ENCODE data around the gene SMG6. TPM values are rescaled to one million over a fixed set of nuclear protein-coding genes. Genes with fewer than 3 reads are reported as not detected.

SMG6 gene
- total RNA-seq, 2 experiments from 2014 or later, result 39.3 to 39.7 TPM

DNA sequence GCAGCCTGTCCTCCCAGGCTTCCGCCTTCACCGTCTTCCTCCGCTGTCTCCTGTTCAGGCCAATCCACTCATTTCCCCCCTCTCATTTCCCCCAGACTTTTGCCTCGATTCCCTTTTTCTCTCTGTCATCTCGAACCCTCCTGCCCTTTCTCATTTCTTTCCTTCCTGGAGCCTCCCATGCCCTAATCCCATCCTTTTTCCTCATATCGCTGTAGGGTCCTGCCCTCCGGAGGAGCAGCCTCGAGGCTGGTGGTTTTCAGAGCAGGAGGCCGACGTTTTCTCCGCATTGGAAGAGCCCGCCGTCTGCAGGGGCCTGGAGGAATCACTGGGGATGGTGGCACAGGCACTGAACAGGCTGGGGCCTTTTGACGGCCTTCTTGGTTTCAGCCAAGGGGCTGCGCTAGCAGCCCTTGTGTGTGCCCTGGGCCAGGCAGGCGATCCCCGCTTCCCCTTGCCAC lies 261.2 kb downstream of the SMG6 start:
- TF ChIP-seq CTCF (IDR thresholded peaks at IDR 0.05), result no peak
- ChIA-PET POLR2A (interaction anchor here (1.3 kb wide), 1 partner anchor 17 kb away, joined by 7 read pairs; the partner anchor contains the start of gene RTN4RL1), CTCF (interaction anchor here (1.2 to 2.1 kb wide), 2 partner anchors 12 to 19 kb away, joined by 4 to 6 read pairs; partner anchors contain the start of gene HIC1)
- Histone ChIP-seq H3K4me1 (ENCODE audit: insufficient read depth, low read length) (peaks cover 29% of the 10 kb centered on the region), H3K36me3 (ENCODE audit: insufficient read depth, low read length) (peaks cover 37% of the 10 kb centered on the region), H3K27ac (ENCODE audit: low read depth in 1 of 2, low read length in 2 of 2) (peak overlapping the region; percentile 83 to 88), H3K27me3 (ENCODE audit: control insufficient read depth in 1 of 2, insufficient read depth in 2 of 2, low read length in 2 of 2) (no peaks in the 10 kb centered on the region), H3K9me3 (ENCODE audit: control insufficient read depth in 1 of 2, insufficient read depth in 1 of 2, low read length in 2 of 2) (no peaks in the 10 kb centered on the region), H3K4me3 (ENCODE audit: low read length) (peak overlapping the region; percentile 73)
- Mint-ChIP-seq H3K36me3 (ENCODE audit: low read depth) (peaks cover 40% of the 10 kb centered on the region), H3K4me1 (ENCODE audit: low read depth) (peaks cover 18% of the 10 kb centered on the region), H3K27ac (peak overlapping the region; percentile 86), H3K4me3 (peak overlapping the region; percentile 92), H3K27me3 (no peaks in the 10 kb centered on the region), H3K9me3 (no peaks in the 10 kb centered on the region)
- ATAC-seq (ENCODE audit: poor library complexity) (no peak), DNase-seq (peak in 2 of 14 experiments; percentile 41 to 51)
- intact Hi-C loops (cut with DNase I, micrococcal nuclease), result loop anchor here (1.0 to 10.0 kb wide), 8 partner anchors 135 to 478 kb away; partner anchors contain the start of genes MNT (in 1 of the 2), PITPNA (in 1 of the 2), PRPF8 (in 1 of the 2) and SMYD4 (in 1 of the 2)

DNA sequence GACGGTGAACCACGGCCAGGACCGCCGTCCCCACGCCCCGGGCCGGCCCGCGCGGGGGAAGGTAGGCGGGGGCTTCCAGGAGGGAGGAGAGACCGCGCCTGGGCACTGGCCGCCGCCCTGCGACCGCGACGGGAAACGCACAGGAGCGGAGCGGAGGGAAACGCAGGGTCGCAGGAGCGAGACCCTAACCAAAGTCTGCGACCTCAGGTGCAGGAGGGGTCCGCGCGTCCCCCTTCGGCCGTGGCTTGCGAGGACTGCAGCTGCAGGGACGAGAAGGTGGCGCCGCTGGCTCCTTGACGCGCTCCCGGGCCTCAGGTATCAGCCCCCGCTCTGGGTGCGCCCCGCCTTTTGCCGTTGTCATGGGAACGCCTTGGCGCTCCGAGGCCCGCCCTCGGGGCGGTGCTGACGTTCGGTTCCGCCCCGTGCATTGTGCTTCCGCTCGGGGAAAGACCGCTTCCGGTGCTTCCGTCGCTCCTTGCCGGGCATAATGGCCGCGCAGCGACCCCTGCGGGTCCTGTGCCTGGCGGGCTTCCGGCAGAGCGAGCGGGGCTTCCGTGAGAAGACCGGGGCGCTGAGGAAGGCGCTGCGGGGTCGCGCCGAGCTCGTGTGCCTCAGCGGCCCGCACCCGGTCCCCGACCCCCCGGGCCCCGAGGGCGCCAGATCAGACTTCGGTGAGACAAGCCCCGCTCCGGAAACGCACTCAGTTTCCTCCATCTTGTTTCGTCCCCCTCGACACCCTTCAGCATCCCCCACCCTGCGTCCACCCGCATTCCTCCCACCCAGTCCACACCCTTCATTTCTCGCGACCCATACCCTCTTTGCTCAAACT lies 261.8 kb downstream of the SMG6 start, which contains the start of gene OVCA2:
OVCA2 (plus strand) TSS at position 462 of the 829 bp plus-strand sequence; CDS start at position 488, 26 bp downstream.
- Histone ChIP-seq H3K9me3 (ENCODE audit: control insufficient read depth in 1 of 2, insufficient read depth in 1 of 2, low read length in 2 of 2) (no peaks in the 10 kb centered on the region), H3K27ac (ENCODE audit: low read depth in 1 of 2, low read length in 2 of 2) (peak within 1 kb of the TSS; percentile 83 to 88), H3K27me3 (ENCODE audit: control insufficient read depth in 1 of 2, insufficient read depth in 2 of 2, low read length in 2 of 2) (no peaks in the 10 kb centered on the region), H3K4me3 (ENCODE audit: low read length) (peak within 1 kb of the TSS; percentile 73), H3K36me3 (ENCODE audit: insufficient read depth, low read length) (peaks cover 43% of the 10 kb centered on the region), H3K4me1 (ENCODE audit: insufficient read depth, low read length) (peaks cover 29% of the 10 kb centered on the region)
- peaks cover 46% of the 10 kb centered on the region for H3K36me3 Mint-ChIP-seq (ENCODE audit: low read depth)
- POLR2A ChIA-PET, result interaction anchor here (0.6 to 1.3 kb wide), 8 partner anchors 13 to 479 kb away, joined by 3 to 7 read pairs (median 4); partner anchors contain the start of genes HIC1, PITPNA, RTN4RL1 and TSR1
- CTCF ChIA-PET, result interaction anchor here (0.9 to 2.1 kb wide), 5 partner anchors 10 to 326 kb away, joined by 3 to 6 read pairs (median 4); partner anchors contain the start of gene HIC1
- ATAC-seq (ENCODE audit: poor library complexity) (peak; percentile 92), DNase-seq (peak; percentile 96 to 99 (median 97))
- H3K4me3 Mint-ChIP-seq, result peak within 1 kb of the TSS; percentile 92
- no peaks in the 10 kb centered on the region for H3K27me3 Mint-ChIP-seq
- H3K9me3 Mint-ChIP-seq, result no peaks in the 10 kb centered on the region
- intact Hi-C loops (cut with DNase I, micrococcal nuclease), result loop anchor here (1.0 to 10.0 kb wide), 11 partner anchors 11 to 477 kb away; partner anchors contain the start of genes DPH1 (in 2 of the 2), MNT (in 1 of the 2), PITPNA (in 1 of the 2) and PRPF8 (in 1 of the 2)
- peak; percentile 54 for TF ChIP-seq CTCF (IDR thresholded peaks at IDR 0.05)
- H3K4me1 Mint-ChIP-seq (ENCODE audit: low read depth), result peaks cover 18% of the 10 kb centered on the region
- peak within 1 kb of the TSS; percentile 86 for H3K27ac Mint-ChIP-seq

DNA sequence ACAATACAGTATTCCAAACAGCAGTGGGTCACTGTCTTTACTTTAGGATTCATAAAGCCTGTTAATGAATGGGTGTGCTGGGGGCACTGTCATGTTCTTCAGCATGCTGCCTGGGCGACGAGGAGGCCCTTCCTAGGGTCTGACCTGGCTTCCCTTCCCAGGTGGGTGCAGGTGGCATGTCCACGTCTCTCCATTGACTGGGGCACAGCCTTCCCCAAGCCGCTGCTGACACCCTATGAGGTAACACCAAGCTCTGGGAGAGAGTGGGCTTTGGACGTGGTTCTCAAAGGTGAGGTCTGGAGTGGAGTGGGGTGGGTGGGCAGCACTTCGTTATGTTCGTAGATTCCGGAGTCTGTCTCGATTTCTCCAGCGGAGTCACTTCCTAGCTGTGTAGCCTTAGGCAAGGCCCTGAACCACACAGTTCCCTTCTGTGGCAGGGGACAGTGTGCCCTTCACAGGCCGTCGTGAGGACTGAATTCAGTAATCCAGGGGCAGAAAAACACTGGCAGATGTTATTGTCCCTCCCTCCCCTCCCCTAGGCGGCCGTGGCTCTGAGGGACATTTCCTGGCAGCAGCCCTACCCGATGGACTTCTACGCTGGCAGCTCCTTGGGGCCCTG lies 262.5 kb downstream of the SMG6 start:
- Histone ChIP-seq H3K4me1 (ENCODE audit: insufficient read depth, low read length) (peaks cover 29% of the 10 kb centered on the region), H3K4me3 (ENCODE audit: low read length) (peak overlapping the region; percentile 73), H3K36me3 (ENCODE audit: insufficient read depth, low read length) (peaks cover 50% of the 10 kb centered on the region), H3K27me3 (ENCODE audit: control insufficient read depth in 1 of 2, insufficient read depth in 2 of 2, low read length in 2 of 2) (no peaks in the 10 kb centered on the region), H3K9me3 (ENCODE audit: control insufficient read depth in 1 of 2, insufficient read depth in 1 of 2, low read length in 2 of 2) (no peaks in the 10 kb centered on the region), H3K27ac (ENCODE audit: low read depth in 1 of 2, low read length in 2 of 2) (peak overlapping the region; percentile 83 to 88)
- ATAC-seq (ENCODE audit: poor library complexity) (no peak), DNase-seq (no peak)
- POLR2A ChIA-PET, result interaction anchor here (0.6 to 1.3 kb wide), 8 partner anchors 11 to 414 kb away, joined by 3 to 7 read pairs (median 4); partner anchors contain the start of genes DPH1, HIC1, RTN4RL1 and TSR1
- H3K4me1 Mint-ChIP-seq (ENCODE audit: low read depth), result peaks cover 23% of the 10 kb centered on the region
- TF ChIP-seq CTCF (IDR thresholded peaks at IDR 0.05), result no peak
- H3K4me3 Mint-ChIP-seq, result peak overlapping the region; percentile 71
- peak overlapping the region; percentile 86 for H3K27ac Mint-ChIP-seq
- H3K9me3 Mint-ChIP-seq, result no peaks in the 10 kb centered on the region
- H3K27me3 Mint-ChIP-seq, result no peaks in the 10 kb centered on the region
- intact Hi-C loops (cut with DNase I, micrococcal nuclease), result loop anchor here (1.0 to 10.0 kb wide), 10 partner anchors 11 to 476 kb away; partner anchors contain the start of genes DPH1 (in 2 of the 2), MNT (in 1 of the 2), PITPNA (in 1 of the 2) and PRPF8 (in 1 of the 2)
- peaks cover 54% of the 10 kb centered on the region for H3K36me3 Mint-ChIP-seq (ENCODE audit: low read depth)
- CTCF ChIA-PET, result interaction anchor here (0.9 to 2.1 kb wide), 6 partner anchors 10 to 325 kb away, joined by 3 to 6 read pairs (median 4); partner anchors contain the start of genes HIC1 and RTN4RL1

All from CD4-positive, alpha-beta T cell (primary cell).